ENCODE measurements around the gene NPB. TPM values are rescaled to one million over a fixed set of nuclear protein-coding genes. Genes with fewer than 3 reads are reported as not detected.
A peak's percentile ranks its signal among the peaks of the same experiment; 100 is the strongest.

The NPB gene
- total RNA-seq, 1 donor from 2014 or later, result 1.2 TPM

GRCh38 chr17:81869221-81870130 lies 32.6 kb upstream of the NPB start:
- DNase-seq (ENCODE audit: low spot score in 2 of 2) (peak; percentile 67 to 72), FAIRE-seq (no peak)

- FAIRE-seq (no peak), DNase-seq (ENCODE audit: low spot score in 2 of 2) (no peak)
Measured at GRCh38 chr17:81870131-81870980, 31.7 kb upstream of the NPB start.

DNA sequence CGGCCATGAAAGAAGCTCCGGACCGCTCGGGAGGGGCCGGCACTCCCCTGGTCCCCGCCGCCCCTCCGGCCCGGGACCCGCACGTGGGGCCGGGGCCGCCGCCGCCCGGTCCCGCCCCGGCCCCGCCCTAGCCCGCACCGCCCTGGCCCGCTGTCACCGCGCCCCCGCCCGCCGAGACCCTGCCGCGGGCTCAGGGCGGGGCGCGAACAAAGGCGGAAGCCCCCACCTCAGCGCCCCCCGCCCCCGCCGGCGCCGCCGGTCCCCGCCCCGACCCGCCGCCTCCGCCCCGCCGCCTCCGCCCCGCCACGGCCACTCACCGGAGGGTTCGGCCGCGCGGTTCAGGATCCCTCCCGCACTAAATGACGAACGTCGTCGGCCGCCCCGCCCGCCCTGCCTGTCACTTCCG lies 31.1 kb upstream of the NPB start, which contains the start of gene ARHGDIA:
ARHGDIA (minus strand) TSS at position 357 of the 406 bp plus-strand sequence. CDS start 1,407 bp downstream, outside the sequence.
- no peak for FAIRE-seq

GRCh38 chr17:81871387-81872230 lies 30.4 kb upstream of the NPB start:
- no peak for FAIRE-seq

More for the DNA sequence above, 31.1 kb upstream of the NPB start, which contains the start of gene ARHGDIA:
- DNase-seq (ENCODE audit: low spot score in 2 of 2), result no peak

DNA sequence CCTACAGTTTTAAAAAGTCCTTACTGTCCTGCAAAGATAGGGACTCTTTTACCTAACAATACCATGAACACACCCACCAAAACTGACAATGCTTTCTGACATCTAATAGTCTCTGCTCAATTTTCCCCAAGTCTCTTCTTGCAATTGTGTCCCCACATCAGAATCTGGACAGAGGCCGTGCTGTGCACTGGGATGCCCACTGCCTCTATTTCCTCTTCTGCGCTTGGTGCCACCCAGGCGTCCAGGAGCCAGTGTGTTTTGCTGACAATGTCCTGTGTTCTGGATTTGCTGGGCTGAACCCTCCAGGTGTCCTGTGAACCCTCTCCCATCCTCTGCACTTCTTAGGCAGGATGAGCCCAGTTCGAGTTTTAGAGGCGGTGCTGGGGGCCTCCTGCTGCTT lies 24.5 kb upstream of the NPB start:
- DNase-seq (ENCODE audit: low spot score in 2 of 2) (no peak), FAIRE-seq (no peak)

More at GRCh38 chr17:81871387-81872230, 30.4 kb upstream of the NPB start:
- peak; percentile 99 for DNase-seq (ENCODE audit: low spot score in 2 of 2)

GRCh38 chr17:81878294-81878693 lies 23.7 kb upstream of the NPB start:
- no peak for FAIRE-seq

DNA sequence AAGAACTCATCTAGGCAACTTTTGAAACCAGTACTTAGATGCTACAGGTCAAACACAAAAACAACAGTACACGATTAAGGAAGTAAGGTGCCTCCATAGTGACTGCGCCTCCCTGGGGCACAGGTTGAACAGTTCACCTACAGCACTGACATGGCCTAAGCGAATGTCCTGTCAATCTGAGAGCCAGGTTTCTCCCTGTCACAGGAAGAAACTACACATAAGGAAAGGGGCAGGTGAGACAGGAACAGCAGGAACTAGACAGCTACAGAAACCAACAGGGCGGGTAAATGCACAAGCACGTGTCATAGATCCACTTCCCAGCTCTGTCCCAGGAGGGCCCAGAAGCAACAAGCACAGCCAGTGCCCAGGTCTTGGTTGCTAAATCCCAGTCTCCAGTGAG lies 22.9 kb upstream of the NPB start:
- FAIRE-seq, result no peak
- DNase-seq (ENCODE audit: low spot score in 2 of 2), result no peak

More at GRCh38 chr17:81878294-81878693, 23.7 kb upstream of the NPB start:
- no peak for DNase-seq (ENCODE audit: low spot score in 2 of 2)

DNA sequence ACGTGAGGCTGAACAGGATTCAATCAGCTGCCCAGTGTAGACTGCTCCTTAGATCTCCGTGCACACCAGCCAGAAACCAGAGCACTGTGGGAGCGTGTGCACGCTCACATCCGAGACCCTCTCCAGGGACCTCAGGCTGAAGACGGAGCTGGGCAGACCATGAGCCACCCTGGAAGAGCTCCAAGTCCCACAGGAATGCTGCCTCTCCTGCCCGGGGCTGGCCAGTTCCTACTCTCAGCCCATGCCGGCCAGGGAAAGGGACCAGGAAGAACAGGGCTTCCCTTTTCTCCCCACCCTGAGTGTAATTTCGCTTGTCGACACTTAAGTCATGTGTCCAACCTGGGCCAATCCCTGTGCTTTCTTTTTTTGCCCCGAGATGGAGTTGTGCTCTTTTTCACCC lies 17.5 kb upstream of the NPB start:
- FAIRE-seq (no peak), DNase-seq (ENCODE audit: low spot score in 2 of 2) (no peak)

GRCh38 chr17:81884968-81885367 lies 17.1 kb upstream of the NPB start:
- DNase-seq (ENCODE audit: low spot score in 2 of 2), result no peak
- no peak for FAIRE-seq

GRCh38 chr17:81885454-81885853 lies 16.6 kb upstream of the NPB start:
- FAIRE-seq (no peak), DNase-seq (ENCODE audit: low spot score in 2 of 2) (no peak)

DNA sequence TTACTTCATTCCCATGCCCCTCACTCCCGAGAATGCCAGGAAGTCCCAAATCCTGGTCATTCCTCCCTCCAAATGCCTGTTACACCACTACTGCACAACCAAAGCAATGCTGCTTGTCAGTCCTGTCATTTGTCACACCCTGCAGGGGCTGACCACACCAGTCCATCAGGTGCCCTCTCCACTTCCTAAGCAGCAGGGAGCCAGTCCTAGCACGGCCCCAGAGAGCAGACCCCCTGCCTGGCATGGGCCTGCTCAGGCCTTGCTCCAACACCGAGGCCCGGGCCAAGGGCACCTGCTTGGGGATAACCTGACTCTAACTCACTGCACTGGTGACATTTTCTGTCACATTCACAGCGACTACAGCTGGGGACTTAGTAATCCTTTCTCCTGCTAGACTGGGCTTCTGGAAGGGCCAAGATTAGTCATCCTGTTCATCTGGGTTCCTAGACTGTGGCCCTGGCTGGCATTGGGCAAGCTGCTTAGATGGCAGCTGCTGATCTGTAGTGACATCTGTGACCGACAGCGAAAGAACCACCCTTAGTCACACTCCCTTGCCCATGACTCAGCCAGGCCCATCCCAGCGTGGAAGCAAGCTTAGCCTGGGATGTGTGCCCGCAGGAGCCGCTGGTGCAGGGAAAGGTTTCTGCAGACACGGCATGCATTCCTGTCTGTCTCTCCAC lies 16.0 kb upstream of the NPB start:
- DNase-seq (ENCODE audit: low spot score in 2 of 2) (no peak), FAIRE-seq (no peak)

GRCh38 chr17:81888105-81888987 lies 13.7 kb upstream of the NPB start:
- DNase-seq (ENCODE audit: low spot score in 2 of 2) (no peak), FAIRE-seq (no peak)

DNA sequence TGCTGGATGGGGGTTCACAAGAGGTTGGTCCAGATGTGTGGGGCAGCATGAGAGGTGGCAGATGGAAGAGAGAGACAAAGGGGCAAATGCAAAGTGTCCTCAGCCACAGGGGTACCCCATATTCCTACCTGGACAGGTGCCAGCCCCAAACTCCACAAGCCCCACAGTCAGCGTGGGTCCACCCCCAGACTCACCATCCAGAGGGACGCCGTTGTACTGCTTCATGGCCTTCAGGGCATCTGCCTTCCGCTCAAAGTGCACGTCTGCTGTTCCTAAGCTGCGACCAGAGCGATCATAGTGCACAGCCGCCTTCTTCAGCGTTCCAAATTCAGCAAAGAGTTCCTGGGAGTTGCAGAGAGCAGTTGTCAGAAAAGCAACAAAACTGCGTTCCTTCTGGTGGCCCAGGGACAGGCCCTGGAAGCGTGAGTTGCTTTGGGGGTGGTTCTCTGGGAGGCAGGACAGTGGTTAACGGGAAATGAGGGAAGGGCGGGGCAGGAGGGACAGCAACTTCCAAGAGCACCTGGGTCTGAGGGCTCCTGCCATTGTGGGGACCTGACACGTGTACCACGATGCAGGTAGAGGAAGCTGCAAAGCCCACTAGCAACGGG lies 12.9 kb upstream of the NPB start:
- DNase-seq (ENCODE audit: low spot score in 2 of 2) (no peak), FAIRE-seq (no peak)

DNA sequence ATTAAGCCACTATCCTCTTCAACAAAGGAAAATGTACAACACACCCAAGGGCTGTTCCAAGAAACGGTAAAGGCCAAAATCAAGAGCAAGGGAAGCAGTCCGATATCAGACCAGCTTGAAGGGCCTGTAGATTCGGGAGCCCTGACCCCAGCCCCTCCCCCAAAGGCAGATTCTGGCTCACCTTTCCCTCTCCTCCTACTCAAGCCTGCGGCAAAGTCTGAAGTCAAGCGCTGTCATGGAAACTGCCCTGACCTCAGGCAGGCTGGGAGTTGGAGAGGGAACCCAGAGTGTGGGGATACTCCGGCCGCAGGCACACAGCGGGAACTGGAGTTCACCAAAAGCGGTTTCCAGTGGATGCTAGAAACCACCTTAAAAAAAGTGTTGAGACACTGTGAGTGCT lies 12.4 kb upstream of the NPB start:
- no peak for DNase-seq (ENCODE audit: low spot score in 2 of 2)
- no peak for FAIRE-seq

DNA sequence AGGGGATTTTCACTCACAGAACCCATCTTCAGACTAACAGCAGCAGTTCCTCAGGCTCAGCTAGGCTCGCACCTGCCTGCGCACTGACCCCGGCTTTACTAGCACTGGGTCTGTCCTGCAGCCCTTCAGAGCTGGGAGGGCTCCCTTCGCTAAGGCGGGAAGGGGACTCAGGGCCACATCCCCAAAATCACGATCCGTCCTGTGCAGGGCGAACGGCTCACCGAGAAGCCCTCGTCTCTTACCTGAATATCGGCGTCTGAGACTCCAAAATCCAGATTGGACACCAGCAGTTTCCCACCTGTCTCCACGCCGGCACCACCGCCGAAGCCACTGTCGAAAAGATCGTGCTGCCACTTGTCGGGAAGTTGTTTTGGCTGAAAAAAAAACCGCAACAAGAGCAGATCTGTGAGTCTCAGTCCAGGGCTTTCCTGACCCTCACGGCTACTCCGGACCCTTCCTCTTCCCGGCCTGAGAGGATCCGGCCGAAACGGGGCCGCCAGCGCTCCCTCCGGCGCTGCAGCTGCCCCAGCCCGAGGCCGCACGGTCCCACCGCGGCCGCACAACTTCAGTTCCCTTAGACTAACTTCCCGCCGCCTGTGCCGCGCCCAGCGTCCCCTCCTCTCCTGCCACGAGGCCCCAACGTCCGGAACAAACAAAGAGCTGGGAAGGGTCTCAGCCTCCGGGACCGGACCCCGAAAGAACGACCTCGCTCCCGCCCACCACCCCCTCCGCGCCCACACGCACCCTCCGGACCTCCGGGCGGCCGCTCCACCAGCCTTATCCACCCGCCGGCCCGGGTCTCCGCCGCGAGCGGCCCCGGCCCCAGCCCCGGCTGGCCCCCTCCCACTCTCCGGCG lies 11.4 kb upstream of the NPB start:
- FAIRE-seq (no peak), DNase-seq (ENCODE audit: low spot score in 2 of 2) (no peak)

GRCh38 chr17:81891303-81891552 lies 10.8 kb upstream of the NPB start:
- no peak for DNase-seq (ENCODE audit: low spot score in 2 of 2)
- FAIRE-seq, result no peak

- no peak for DNase-seq (ENCODE audit: low spot score in 2 of 2)
- FAIRE-seq, result no peak
Measured at GRCh38 chr17:81895400-81895799, 6.6 kb upstream of the NPB start.
